ENCODE data around the gene IL21R.
"Not testable (repeated sequence)": the region's sequence is repeated elsewhere in the genome, so short reads cannot be mapped to it uniquely, and the experiment has no call there.

Gene IL21R

DNA sequence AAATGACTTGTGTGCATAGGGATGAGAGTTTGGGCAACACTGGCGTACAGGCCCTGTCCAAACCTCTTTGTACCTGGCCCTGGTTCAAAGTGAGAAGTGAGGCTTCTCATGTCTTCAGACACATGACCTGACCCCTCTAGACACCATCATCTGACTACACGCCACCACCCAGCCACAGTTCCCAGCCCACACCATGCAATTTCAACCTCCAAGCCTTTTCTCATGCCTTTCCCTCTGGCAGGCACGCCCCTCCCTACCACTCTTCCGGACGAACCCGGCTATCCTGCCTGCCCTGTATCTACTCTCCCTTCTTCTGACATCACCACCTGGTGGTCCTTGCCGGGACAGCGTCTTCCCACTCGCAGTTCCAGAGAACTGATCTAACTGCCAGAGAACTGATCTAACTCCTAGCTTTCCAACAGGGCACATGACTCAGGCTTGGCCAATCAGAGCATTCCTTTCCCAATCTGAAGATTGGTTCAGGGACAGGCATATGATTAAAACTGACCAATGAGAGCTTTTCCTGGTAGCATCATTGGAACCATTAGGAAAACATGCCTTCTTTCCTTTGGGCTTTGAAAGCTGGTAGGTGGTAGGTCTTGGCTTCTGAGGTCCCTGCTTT is 27.1 kb upstream of the IL21R start:
- in situ Hi-C loops (cut with MboI; ENCODE audit: low sequenced_read_pairs): no loop called here

GRCh38 chr16:27377666-27378485 is 24.1 kb upstream of the IL21R start:
- in situ Hi-C loops (cut with MboI; ENCODE audit: low sequenced_read_pairs): no loop called here

GRCh38 chr16:27378871-27379481 is 23.0 kb upstream of the IL21R start:
- in situ Hi-C loops (cut with MboI; ENCODE audit: low sequenced_read_pairs): no loop called here

- in situ Hi-C loops (cut with MboI; ENCODE audit: low sequenced_read_pairs): no loop called here
Measured at GRCh38 chr16:27379919-27380318, 22.1 kb upstream of the IL21R start.

DNA sequence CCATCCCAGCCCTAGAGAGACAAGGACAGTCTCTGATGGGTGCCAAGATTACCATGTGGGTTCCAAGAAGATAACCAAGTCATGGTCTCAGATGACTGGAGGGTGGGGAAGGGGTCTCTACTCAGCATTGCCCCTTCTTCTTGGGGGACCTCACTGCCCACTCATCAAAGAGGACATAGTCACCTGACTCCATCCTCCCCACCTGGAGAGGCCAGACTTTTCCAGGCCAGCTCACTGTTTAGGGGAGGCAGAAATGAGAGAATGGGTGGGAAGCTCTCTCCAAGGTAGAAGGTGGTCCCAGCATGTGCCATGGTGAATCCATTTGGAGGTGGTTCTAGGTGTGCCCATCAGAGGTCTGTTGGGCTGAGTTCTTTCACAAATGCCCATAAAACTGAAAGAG is 20.7 kb upstream of the IL21R start:
- in situ Hi-C loops (cut with MboI; ENCODE audit: low sequenced_read_pairs): no loop called here

- in situ Hi-C loops (cut with MboI; ENCODE audit: low sequenced_read_pairs): no loop called here
Measured at GRCh38 chr16:27381974-27382855, 19.8 kb upstream of the IL21R start.

- in situ Hi-C loops (cut with MboI; ENCODE audit: low sequenced_read_pairs): no loop called here
Measured at GRCh38 chr16:27383556-27384243, 18.3 kb upstream of the IL21R start.

DNA sequence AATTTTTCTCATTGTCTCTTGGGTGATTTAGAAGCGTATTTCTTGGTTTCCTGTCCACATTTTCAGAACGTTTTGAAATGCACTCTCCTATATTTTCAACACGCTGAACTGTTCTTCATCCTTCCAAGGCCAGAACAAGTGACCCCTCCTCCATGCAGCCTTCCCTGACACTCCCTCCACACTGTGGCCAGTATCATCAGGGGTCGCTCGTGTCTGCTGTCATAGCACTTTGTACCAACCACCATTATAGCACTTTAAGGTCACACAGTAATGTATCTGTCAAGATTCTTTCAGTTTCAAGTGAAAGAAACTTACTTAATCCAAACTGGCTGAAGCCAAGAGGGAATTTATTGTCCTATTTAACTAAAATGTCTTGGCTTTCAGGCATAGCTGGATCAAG is 17.5 kb upstream of the IL21R start:
- in situ Hi-C loops (cut with MboI; ENCODE audit: low sequenced_read_pairs): no loop called here

GRCh38 chr16:27385398-27385797 is 16.6 kb upstream of the IL21R start:
- in situ Hi-C loops (cut with MboI; ENCODE audit: low sequenced_read_pairs): no loop called here

GRCh38 chr16:27386674-27387073 is 15.3 kb upstream of the IL21R start:
- in situ Hi-C loops (cut with MboI; ENCODE audit: low sequenced_read_pairs): no loop called here

DNA sequence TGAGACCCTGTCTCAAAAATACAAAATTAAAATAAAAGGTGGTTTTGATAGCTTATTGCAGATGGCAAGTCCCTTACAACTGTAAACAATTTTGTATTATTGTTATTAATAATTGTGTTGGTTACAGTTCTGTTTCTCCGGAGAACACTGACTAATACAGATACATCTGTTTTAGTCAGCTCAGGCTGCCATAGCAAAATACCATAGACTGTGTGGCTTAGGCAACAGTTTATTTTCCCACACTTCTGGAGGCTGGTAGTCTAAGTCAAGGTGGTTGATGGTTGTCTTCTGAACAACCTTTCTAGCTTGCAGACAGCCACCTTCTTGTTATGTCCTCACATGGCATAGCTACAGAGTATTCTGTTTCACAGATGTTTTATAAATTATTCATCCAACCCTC is 14.2 kb upstream of the IL21R start:
- in situ Hi-C loops (cut with MboI; ENCODE audit: low sequenced_read_pairs): no loop called here

GRCh38 chr16:27389272-27389961 is 12.6 kb upstream of the IL21R start:
- in situ Hi-C loops (cut with MboI; ENCODE audit: low sequenced_read_pairs): no loop called here

DNA sequence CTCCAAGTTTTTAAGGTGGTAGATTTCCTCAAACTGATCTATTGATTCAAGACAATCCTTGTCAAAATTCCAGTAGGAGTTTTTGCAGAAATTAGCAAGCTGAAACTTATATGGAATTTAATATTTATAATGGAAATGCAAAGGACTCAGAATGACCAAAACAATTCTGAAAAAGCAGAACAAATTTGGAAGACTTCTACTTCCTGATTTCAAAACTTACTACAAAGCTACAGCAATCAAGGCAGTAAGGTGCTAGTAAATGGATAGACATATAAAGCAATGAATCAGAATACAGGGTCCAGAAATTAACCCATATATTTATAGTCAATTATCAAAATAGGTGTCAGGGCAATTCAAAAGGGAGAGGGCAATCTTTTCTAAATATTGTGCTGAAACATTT is 11.8 kb upstream of the IL21R start:
- in situ Hi-C loops (cut with MboI; ENCODE audit: low sequenced_read_pairs): no loop called here

DNA sequence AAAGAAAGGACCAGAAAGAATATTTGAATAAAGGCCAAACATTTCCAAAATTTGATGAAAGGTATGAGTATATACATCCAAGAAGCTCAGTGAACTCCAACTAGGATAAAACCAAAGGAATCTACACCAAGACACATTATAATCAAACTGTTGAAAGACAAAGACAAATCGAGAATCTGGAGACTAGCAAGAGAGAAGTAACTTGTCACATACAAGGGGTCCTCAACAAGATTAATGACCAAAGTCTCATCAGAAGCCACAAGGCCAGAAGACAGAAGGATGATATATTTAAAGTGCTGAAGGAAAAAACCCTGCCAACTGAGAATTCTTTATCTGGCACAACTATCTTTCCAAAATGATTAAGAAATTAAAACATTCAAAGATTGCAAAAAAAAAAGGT is 9.3 kb upstream of the IL21R start:
- in situ Hi-C loops (cut with MboI; ENCODE audit: low sequenced_read_pairs): no loop called here

DNA sequence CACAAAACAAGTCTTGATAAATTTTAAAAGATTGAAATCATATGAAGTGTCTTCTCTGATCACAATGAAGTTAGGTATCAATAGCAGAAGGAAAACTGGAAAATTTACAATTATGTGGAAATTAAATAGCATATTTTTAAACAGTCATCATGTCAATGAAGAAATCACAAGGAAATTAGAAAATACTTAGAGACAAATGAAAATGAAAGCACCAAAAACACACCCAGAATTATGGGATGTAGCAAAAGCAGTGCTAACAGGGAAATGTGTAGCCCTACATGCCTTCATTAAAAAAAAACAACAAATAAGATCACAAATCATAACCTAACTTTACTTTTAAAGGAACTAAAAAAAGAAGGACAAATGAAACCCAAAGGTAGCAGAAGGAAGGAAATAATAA is 7.5 kb upstream of the IL21R start:
- in situ Hi-C loops (cut with MboI; ENCODE audit: low sequenced_read_pairs): no loop called here

- in situ Hi-C loops (cut with MboI; ENCODE audit: low sequenced_read_pairs): not testable (repeated sequence)
Measured at GRCh38 chr16:27398341-27398893, 3.6 kb upstream of the IL21R start.

- in situ Hi-C loops (cut with MboI; ENCODE audit: low sequenced_read_pairs): no loop called here
Measured at GRCh38 chr16:27398894-27399853, 2.8 kb upstream of the IL21R start.

- in situ Hi-C loops (cut with MboI; ENCODE audit: low sequenced_read_pairs): no loop called here
Measured at GRCh38 chr16:27399969-27400368, 2.0 kb upstream of the IL21R start.

All from hTERT RPE-1 (cell line).